WTC11 (cell line): ENCODE results near the gene DACT1.

Source experiments
- CTCF ChIP-seq: fragments of 200-600 bp; IDR thresholded peaks from 2 replicates; pipeline ENCODE4 v1.8.0; 2022; ENCODE audit warnings: antibody characterized with exemption
- NR2C2 ChIP-seq: sonication (generic); formaldehyde crosslinking; IDR thresholded peaks from 2 replicates; pipeline ENCODE4 v1.8.0; 2022; ENCODE audit warnings: mild to moderate bottlenecking, missing genetic modification reagents
- RELA ChIP-seq: sonication (generic); formaldehyde crosslinking; IDR thresholded peaks from 2 replicates; pipeline ENCODE4 v1.8.1; 2022; ENCODE audit warnings: missing genetic modification reagents, mild to moderate bottlenecking, borderline replicate concordance
- SMAD3 ChIP-seq: sonication (generic); formaldehyde crosslinking; IDR thresholded peaks from 2 replicates; pipeline ENCODE4 v1.8.0; 2022; ENCODE audit warnings: missing genetic modification reagents, mild to moderate bottlenecking, borderline replicate concordance
- TP53 ChIP-seq: sonication (generic); formaldehyde crosslinking; IDR thresholded peaks from 2 replicates; pipeline ENCODE4 v1.8.1; 2023; ENCODE audit warnings: mild to moderate bottlenecking, missing genetic modification reagents
- USF2 ChIP-seq: sonication (generic); formaldehyde crosslinking; IDR thresholded peaks from 2 replicates; pipeline ENCODE4 v1.8.1; 2023; ENCODE audit warnings: mild to moderate bottlenecking, missing genetic modification reagents, moderate library complexity
- ZNF416 ChIP-seq: fragments of 250-450 bp; sonication (Bioruptor Pico); IDR thresholded peaks from 2 replicates; pipeline ENCODE4 v1.9.0; 2021; ENCODE audit warnings: mild to moderate bottlenecking, inconsistent platforms

- TF ChIP-seq USF2 (CRISPR knock-in tag) (no peak), CTCF (no peak), RELA (CRISPR knock-in tag) (no peak), ZNF416 (no peak), NR2C2 (CRISPR knock-in tag) (no peak), SMAD3 (CRISPR knock-in tag) (no peak), TP53 (no peak)
Measured at GRCh38 chr14:58659061-58659460, 21.3 kb downstream of the DACT1 start.
